Adrenal gland (tissue), 5 donors: Measurements from ENCODE around the gene HIVEP3.

Experiments used
- POLR2A ChIP-seq, 2 donors: fragments of 450-650 bp; IDR thresholded peaks; one replicate each; pipeline ENCODE4 v1.6.1; 2017; ENCODE audit warnings: antibody characterized with exemption in 2 of 2, mild to moderate bottlenecking in 2 of 2, moderate library complexity in 1 of 2
- TF ChIP-seq, protein P1 (sequence below), 6 experiments: fragments of 450-650 bp in 4 of 6; fragments of 200-600 bp in 2 of 6; sonication (generic) in 1 of 6; IDR thresholded peaks; 1 replicate in 5 of 6; 2 replicates in 1 of 6; pipeline versions ENCODE4 v1.5.1 to v1.8.0; 2016 to 2021; ENCODE audit warnings: antibody characterized with exemption in 6 of 6, mild to moderate bottlenecking in 2 of 6, moderate library complexity in 1 of 6
- donor health status: DM: no; HTN: no; CAD: no.

GRCh38 chr1:41813755-41814745 is 104.7 kb downstream of the HIVEP3 start:
- TF ChIP-seq, protein P1, sequence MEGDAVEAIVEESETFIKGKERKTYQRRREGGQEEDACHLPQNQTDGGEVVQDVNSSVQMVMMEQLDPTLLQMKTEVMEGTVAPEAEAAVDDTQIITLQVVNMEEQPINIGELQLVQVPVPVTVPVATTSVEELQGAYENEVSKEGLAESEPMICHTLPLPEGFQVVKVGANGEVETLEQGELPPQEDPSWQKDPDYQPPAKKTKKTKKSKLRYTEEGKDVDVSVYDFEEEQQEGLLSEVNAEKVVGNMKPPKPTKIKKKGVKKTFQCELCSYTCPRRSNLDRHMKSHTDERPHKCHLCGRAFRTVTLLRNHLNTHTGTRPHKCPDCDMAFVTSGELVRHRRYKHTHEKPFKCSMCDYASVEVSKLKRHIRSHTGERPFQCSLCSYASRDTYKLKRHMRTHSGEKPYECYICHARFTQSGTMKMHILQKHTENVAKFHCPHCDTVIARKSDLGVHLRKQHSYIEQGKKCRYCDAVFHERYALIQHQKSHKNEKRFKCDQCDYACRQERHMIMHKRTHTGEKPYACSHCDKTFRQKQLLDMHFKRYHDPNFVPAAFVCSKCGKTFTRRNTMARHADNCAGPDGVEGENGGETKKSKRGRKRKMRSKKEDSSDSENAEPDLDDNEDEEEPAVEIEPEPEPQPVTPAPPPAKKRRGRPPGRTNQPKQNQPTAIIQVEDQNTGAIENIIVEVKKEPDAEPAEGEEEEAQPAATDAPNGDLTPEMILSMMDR (IDR thresholded peaks at IDR 0.05) = no peak
- no peak for TF ChIP-seq POLR2A (IDR thresholded peaks at IDR 0.05)
